Measurements from ENCODE around the gene PDE6D. TPM values are rescaled to one million over a fixed set of nuclear protein-coding genes. Genes with fewer than 3 reads are reported as not detected.

The PDE6D gene
- total and polyA plus RNA-seq, 2 of the 13 experiments (the other 11 are each of a cell fraction or from before 2014, with no cell fraction given), result 14.1 to 23.2 TPM

DNA sequence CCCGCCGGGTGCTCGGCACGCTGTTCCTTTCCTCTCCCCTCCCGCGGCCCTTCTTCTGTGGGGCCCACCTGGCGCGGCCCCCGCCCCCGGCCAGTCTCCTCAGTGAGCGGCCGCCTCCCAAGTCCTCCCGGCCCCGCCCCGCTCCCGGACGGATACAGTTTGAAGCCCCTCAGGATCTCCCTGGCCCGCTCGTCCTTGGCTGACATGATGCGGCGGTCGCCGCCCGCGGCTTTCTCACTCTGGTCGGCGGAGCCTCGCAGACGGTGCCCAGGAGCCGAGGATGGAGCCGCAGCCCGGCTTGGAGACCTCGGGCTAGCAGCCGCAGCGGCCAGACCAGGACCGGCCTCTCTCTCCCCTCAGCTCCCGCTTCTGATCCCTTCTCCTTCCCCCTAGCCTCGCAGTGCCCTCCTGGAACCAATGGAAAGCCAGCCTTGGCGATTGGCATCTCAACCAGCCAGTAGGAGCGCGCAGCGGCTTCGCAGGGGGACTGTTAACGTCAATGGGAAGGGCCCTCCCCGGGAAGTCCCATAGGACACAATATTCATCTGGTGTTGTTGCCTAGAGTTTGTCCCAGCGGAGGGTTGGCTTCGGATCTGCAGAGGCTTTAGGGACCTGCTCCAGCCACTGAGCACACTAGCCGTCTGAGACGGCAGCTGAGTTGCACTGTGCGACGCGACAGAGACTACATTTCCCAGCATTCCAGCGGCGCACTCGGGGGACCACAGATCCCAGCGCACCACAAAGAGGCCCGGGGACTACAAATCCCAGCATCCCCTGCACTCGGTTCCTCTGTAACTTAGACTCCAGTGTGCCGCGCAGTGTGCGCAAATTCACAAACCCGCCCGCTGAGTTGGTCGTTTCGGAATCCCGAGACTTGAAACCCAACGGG is at the start of gene PDE6D (continued):
- TF ChIP-seq ZNF678 (CRISPR knock-in tag; IDR thresholded peaks at IDR 0.05) (0 out of 2 replicates have a peak, but pooled peaks have one; percentile 36), FOXK1 (CRISPR knock-in tag; IDR thresholded peaks at IDR 0.05; ENCODE audit: borderline replicate concordance, low read depth) (peak; percentile 71; the same call in 1 of the 2 replicates), KDM3A (CRISPR knock-in tag; IDR thresholded peaks at IDR 0.05; ENCODE audit: low read depth) (peak; percentile 68; the same call in 1 of the 2 replicates), ZNF768 (CRISPR knock-in tag; IDR thresholded peaks at IDR 0.05) (no peak), ZNF549 (CRISPR knock-in tag; IDR thresholded peaks at IDR 0.05) (no peak), TAF15 (IDR thresholded peaks at IDR 0.05; ENCODE audit: low read depth, low read length, poor library complexity, severe bottlenecking) (no peak), ZNF124 (CRISPR knock-in tag; IDR thresholded peaks at IDR 0.05) (peak; percentile 70; the same call in 1 of the 2 replicates), ARNT (IDR thresholded peaks at IDR 0.05) (no peak), ZFP1 (CRISPR knock-in tag; IDR thresholded peaks at IDR 0.05) (peak; percentile 70), ZNF605 (CRISPR knock-in tag; IDR thresholded peaks at IDR 0.05) (peak; percentile 93), GABPB1 (CRISPR knock-in tag; IDR thresholded peaks at IDR 0.05) (peak; percentile 94)
- TF ChIP-seq, protein P1, sequence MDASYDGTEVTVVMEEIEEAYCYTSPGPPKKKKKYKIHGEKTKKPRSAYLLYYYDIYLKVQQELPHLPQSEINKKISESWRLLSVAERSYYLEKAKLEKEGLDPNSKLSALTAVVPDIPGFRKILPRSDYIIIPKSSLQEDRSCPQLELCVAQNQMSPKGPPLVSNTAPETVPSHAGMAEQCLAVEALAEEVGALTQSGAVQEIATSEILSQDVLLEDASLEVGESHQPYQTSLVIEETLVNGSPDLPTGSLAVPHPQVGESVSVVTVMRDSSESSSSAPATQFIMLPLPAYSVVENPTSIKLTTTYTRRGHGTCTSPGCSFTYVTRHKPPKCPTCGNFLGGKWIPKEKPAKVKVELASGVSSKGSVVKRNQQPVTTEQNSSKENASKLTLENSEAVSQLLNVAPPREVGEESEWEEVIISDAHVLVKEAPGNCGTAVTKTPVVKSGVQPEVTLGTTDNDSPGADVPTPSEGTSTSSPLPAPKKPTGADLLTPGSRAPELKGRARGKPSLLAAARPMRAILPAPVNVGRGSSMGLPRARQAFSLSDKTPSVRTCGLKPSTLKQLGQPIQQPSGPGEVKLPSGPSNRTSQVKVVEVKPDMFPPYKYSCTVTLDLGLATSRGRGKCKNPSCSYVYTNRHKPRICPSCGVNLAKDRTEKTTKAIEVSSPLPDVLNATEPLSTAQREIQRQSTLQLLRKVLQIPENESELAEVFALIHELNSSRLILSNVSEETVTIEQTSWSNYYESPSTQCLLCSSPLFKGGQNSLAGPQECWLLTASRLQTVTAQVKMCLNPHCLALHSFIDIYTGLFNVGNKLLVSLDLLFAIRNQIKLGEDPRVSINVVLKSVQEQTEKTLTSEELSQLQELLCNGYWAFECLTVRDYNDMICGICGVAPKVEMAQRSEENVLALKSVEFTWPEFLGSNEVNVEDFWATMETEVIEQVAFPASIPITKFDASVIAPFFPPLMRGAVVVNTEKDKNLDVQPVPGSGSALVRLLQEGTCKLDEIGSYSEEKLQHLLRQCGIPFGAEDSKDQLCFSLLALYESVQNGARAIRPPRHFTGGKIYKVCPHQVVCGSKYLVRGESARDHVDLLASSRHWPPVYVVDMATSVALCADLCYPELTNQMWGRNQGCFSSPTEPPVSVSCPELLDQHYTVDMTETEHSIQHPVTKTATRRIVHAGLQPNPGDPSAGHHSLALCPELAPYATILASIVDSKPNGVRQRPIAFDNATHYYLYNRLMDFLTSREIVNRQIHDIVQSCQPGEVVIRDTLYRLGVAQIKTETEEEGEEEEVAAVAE (CRISPR knock-in tag; IDR thresholded peaks at IDR 0.05; ENCODE audit: borderline replicate concordance), result no peak
- TF ChIP-seq, protein P2, sequence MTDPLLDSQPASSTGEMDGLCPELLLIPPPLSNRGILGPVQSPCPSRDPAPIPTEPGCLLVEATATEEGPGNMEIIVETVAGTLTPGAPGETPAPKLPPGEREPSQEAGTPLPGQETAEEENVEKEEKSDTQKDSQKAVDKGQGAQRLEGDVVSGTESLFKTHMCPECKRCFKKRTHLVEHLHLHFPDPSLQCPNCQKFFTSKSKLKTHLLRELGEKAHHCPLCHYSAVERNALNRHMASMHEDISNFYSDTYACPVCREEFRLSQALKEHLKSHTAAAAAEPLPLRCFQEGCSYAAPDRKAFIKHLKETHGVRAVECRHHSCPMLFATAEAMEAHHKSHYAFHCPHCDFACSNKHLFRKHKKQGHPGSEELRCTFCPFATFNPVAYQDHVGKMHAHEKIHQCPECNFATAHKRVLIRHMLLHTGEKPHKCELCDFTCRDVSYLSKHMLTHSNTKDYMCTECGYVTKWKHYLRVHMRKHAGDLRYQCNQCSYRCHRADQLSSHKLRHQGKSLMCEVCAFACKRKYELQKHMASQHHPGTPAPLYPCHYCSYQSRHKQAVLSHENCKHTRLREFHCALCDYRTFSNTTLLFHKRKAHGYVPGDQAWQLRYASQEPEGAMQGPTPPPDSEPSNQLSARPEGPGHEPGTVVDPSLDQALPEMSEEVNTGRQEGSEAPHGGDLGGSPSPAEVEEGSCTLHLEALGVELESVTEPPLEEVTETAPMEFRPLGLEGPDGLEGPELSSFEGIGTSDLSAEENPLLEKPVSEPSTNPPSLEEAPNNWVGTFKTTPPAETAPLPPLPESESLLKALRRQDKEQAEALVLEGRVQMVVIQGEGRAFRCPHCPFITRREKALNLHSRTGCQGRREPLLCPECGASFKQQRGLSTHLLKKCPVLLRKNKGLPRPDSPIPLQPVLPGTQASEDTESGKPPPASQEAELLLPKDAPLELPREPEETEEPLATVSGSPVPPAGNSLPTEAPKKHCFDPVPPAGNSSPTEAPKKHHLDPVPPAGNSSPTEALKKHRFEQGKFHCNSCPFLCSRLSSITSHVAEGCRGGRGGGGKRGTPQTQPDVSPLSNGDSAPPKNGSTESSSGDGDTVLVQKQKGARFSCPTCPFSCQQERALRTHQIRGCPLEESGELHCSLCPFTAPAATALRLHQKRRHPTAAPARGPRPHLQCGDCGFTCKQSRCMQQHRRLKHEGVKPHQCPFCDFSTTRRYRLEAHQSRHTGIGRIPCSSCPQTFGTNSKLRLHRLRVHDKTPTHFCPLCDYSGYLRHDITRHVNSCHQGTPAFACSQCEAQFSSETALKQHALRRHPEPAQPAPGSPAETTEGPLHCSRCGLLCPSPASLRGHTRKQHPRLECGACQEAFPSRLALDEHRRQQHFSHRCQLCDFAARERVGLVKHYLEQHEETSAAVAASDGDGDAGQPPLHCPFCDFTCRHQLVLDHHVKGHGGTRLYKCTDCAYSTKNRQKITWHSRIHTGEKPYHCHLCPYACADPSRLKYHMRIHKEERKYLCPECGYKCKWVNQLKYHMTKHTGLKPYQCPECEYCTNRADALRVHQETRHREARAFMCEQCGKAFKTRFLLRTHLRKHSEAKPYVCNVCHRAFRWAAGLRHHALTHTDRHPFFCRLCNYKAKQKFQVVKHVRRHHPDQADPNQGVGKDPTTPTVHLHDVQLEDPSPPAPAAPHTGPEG (CRISPR knock-in tag; IDR thresholded peaks at IDR 0.05), result peak; percentile 64; the same call in 1 of the 2 replicates
- TF ChIP-seq, protein P3, sequence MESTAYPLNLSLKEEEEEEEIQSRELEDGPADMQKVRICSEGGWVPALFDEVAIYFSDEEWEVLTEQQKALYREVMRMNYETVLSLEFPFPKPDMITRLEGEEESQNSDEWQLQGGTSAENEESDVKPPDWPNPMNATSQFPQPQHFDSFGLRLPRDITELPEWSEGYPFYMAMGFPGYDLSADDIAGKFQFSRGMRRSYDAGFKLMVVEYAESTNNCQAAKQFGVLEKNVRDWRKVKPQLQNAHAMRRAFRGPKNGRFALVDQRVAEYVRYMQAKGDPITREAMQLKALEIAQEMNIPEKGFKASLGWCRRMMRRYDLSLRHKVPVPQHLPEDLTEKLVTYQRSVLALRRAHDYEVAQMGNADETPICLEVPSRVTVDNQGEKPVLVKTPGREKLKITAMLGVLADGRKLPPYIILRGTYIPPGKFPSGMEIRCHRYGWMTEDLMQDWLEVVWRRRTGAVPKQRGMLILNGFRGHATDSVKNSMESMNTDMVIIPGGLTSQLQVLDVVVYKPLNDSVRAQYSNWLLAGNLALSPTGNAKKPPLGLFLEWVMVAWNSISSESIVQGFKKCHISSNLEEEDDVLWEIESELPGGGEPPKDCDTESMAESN (CRISPR knock-in tag; conservative IDR thresholded peaks at IDR 0.05), result peak; percentile 65; the same call in 1 of the 2 replicates
- TF ChIP-seq, protein P4, sequence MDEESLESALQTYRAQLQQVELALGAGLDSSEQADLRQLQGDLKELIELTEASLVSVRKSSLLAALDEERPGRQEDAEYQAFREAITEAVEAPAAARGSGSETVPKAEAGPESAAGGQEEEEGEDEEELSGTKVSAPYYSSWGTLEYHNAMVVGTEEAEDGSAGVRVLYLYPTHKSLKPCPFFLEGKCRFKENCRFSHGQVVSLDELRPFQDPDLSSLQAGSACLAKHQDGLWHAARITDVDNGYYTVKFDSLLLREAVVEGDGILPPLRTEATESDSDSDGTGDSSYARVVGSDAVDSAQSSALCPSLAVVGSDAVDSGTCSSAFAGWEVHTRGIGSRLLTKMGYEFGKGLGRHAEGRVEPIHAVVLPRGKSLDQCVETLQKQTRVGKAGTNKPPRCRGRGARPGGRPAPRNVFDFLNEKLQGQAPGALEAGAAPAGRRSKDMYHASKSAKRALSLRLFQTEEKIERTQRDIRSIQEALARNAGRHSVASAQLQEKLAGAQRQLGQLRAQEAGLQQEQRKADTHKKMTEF (CRISPR knock-in tag; IDR thresholded peaks at IDR 0.05), result peak; percentile 83
